ENCODE measurements around the gene DHH. TPM values are rescaled to one million over a fixed set of nuclear protein-coding genes. Genes with fewer than 3 reads are reported as not detected.
A peak's percentile ranks its signal among the peaks of the same experiment; 100 is the strongest.

Gene DHH
- total and polyA plus RNA-seq, 9 of the 15 experiments (the other 6 are each of a cell fraction or from before 2014, with no cell fraction given) = 0.07 to 2.6 (median 0.54) TPM

- TF ChIP-seq ZNF518B (CRISPR knock-in tag; IDR thresholded peaks at IDR 0.05) = no peak
- peak; percentile 65 to 93; a peak in 2 of 4 replicates for TF ChIP-seq ARNT (IDR thresholded peaks at IDR 0.05)
- TF ChIP-seq, protein P1, sequence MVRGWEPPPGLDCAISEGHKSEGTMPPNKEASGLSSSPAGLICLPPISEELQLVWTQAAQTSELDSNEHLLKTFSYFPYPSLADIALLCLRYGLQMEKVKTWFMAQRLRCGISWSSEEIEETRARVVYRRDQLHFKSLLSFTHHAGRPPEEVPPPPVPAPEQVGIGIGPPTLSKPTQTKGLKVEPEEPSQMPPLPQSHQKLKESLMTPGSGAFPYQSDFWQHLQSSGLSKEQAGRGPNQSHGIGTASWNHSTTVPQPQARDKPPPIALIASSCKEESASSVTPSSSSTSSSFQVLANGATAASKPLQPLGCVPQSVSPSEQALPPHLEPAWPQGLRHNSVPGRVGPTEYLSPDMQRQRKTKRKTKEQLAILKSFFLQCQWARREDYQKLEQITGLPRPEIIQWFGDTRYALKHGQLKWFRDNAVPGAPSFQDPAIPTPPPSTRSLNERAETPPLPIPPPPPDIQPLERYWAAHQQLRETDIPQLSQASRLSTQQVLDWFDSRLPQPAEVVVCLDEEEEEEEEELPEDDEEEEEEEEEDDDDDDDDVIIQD (CRISPR knock-in tag; IDR thresholded peaks at IDR 0.05) = 0 out of 2 replicates have a peak, but pooled peaks have one; percentile 32
- TF ChIP-seq KDM4B (IDR thresholded peaks at IDR 0.05; ENCODE audit: borderline replicate concordance in 2 of 2, low read depth in 1 of 2) = no peak; a peak in 1 of 4 replicates
- no peak for TF ChIP-seq DDX20 (tag; IDR thresholded peaks at IDR 0.05; ENCODE audit: low read depth)
- no peak for TF ChIP-seq PURB (CRISPR knock-in tag; IDR thresholded peaks at IDR 0.05; ENCODE audit: low read depth)
- TF ChIP-seq POLR2B (IDR thresholded peaks at IDR 0.05; ENCODE audit: low read depth, partially characterized antibody) = peak; percentile 69
- peak; percentile 71 for TF ChIP-seq GTF2A2 (tag; IDR thresholded peaks at IDR 0.05)
- no peak for TF ChIP-seq ZBTB26 (CRISPR knock-in tag; IDR thresholded peaks at IDR 0.05)
- peak; percentile 76 for TF ChIP-seq LEF1 (IDR thresholded peaks at IDR 0.05)
- TF ChIP-seq, protein P2, sequence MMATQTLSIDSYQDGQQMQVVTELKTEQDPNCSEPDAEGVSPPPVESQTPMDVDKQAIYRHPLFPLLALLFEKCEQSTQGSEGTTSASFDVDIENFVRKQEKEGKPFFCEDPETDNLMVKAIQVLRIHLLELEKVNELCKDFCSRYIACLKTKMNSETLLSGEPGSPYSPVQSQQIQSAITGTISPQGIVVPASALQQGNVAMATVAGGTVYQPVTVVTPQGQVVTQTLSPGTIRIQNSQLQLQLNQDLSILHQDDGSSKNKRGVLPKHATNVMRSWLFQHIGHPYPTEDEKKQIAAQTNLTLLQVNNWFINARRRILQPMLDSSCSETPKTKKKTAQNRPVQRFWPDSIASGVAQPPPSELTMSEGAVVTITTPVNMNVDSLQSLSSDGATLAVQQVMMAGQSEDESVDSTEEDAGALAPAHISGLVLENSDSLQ (IDR thresholded peaks at IDR 0.05) = no peak
- peak; percentile 82; the same call in 1 of the 2 replicates for TF ChIP-seq ZNF584 (CRISPR knock-in tag; IDR thresholded peaks at IDR 0.05; ENCODE audit: low read depth)
- TF ChIP-seq MBD1 (CRISPR knock-in tag; IDR thresholded peaks at IDR 0.05) = no peak
- TF ChIP-seq MECOM (CRISPR knock-in tag; IDR thresholded peaks at IDR 0.05) = no peak
These were observed 34.1 kb downstream of the DHH start, which contains the start of gene KMT2D (continued) for GRCh38 chr12:49060237-49061156.
